Measurements from ENCODE around the gene IFRD2. TPM values are rescaled to one million over a fixed set of nuclear protein-coding genes. Genes with fewer than 3 reads are reported as not detected.

Gene IFRD2
- total RNA-seq, 4 donors from 2014 or later: 63.9 to 96.5 (median 88.4) TPM

DNA sequence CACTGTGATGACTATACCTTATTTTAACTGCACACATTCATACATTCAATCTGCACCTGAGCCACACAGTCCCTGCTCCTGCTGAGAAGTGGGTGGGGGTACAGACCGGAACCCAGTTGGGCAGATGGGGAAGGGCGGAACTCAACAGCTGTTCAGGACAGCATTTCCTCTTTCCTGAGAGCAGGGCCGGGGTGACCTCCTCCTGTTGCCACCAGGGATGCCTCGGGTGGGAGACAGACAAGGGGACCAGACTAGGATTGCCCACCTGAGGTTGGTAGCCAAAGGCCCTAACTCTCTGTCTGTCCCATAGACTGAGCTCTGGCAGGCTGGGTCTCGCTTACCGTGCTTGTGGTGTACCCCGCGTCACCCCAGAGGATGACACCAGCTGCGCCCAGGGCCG is 26.4 kb upstream of the IFRD2 start:
- no peak for TF ChIP-seq POLR2A (IDR thresholded peaks at IDR 0.05)
- TF ChIP-seq, protein P1, sequence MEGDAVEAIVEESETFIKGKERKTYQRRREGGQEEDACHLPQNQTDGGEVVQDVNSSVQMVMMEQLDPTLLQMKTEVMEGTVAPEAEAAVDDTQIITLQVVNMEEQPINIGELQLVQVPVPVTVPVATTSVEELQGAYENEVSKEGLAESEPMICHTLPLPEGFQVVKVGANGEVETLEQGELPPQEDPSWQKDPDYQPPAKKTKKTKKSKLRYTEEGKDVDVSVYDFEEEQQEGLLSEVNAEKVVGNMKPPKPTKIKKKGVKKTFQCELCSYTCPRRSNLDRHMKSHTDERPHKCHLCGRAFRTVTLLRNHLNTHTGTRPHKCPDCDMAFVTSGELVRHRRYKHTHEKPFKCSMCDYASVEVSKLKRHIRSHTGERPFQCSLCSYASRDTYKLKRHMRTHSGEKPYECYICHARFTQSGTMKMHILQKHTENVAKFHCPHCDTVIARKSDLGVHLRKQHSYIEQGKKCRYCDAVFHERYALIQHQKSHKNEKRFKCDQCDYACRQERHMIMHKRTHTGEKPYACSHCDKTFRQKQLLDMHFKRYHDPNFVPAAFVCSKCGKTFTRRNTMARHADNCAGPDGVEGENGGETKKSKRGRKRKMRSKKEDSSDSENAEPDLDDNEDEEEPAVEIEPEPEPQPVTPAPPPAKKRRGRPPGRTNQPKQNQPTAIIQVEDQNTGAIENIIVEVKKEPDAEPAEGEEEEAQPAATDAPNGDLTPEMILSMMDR (IDR thresholded peaks at IDR 0.05): no peak
- Histone ChIP-seq H3K4me1 (peaks cover 40 to 71% of the 10 kb centered on the region in 2 donors), H3K27ac (peak overlapping the region in 2 of 3 donors; percentile 73 to 98)

GRCh38 chr3:50318163-50318562 is 25.9 kb upstream of the IFRD2 start:
- Histone ChIP-seq H3K36me3 (peaks cover 7 to 21% of the 10 kb centered on the region in 2 donors), H3K9me3 (no peaks in the 10 kb centered on the region), H3K27ac (peak overlapping the region in 2 of 3 donors; percentile 73 to 98), H3K4me3 (replicated peaks in 1 of 3) (no peak overlapping the region), H3K4me1 (peaks cover 40 to 73% of the 10 kb centered on the region in 2 donors), H3K27me3 (no peaks in the 10 kb centered on the region)
- intact Hi-C loops (cut with DNase I): no loop called here
- no peak for DNase-seq
- WGBS, 2 donors: 76 to 100% methylated on average over 1 to 6 of the region's 11 CpGs
- no peak for TF ChIP-seq POLR2A (IDR thresholded peaks at IDR 0.05)
- TF ChIP-seq, protein P1 (IDR thresholded peaks at IDR 0.05): no peak

More for the DNA sequence above, 26.4 kb upstream of the IFRD2 start:
- Histone ChIP-seq H3K9me3 (no peaks in the 10 kb centered on the region), H3K27me3 (no peaks in the 10 kb centered on the region), H3K4me3 (replicated peaks in 1 of 3) (peak overlapping the region in 1 of 3 donors; percentile 4), H3K36me3 (peaks cover 7 to 21% of the 10 kb centered on the region in 2 donors)
- 68 to 81% methylated on average over 9 of the region's 10 CpGs for WGBS, 2 donors
- intact Hi-C loops (cut with DNase I): no loop called here
- no peak for DNase-seq

DNA sequence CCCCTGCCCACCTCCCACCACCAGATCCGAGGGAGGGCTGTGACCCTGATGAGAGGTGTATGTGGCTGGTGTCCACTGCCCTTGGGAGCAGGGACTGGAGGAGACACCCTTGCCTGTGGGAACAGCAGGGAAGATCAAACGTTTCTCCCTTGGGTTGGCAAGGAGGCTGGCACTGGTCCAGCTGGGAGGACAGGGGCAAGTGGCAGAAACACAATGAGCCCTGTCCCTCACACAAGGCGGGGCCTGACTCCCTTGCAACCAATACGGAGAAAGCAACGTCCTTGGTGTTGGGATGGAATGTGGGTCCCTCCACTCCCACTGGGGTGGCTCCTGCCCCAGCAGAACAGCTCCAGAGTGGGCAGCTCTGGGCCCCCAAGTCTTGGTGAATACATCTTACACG is 25.1 kb upstream of the IFRD2 start:
- DNase-seq: peak; percentile 44 to 48
- H3K9me3 ChIP-seq: no peaks in the 10 kb centered on the region
- intact Hi-C loops (cut with DNase I): no loop called here
- H3K36me3 ChIP-seq: peaks cover 7 to 21% of the 10 kb centered on the region in 2 donors
- TF ChIP-seq, protein P1 (IDR thresholded peaks at IDR 0.05): no peak
- no peak for TF ChIP-seq POLR2A (IDR thresholded peaks at IDR 0.05)
- H3K4me3 ChIP-seq (replicated peaks in 1 of 3): no peak overlapping the region
- H3K27me3 ChIP-seq: no peaks in the 10 kb centered on the region
- H3K4me1 ChIP-seq: peaks cover 40 to 72% of the 10 kb centered on the region in 2 donors
- 57 to 60% methylated on average over 2 to 6 of the region's 6 CpGs for WGBS, 2 donors
- H3K27ac ChIP-seq: peak overlapping the region; percentile 62 to 98 (median 73)

DNA sequence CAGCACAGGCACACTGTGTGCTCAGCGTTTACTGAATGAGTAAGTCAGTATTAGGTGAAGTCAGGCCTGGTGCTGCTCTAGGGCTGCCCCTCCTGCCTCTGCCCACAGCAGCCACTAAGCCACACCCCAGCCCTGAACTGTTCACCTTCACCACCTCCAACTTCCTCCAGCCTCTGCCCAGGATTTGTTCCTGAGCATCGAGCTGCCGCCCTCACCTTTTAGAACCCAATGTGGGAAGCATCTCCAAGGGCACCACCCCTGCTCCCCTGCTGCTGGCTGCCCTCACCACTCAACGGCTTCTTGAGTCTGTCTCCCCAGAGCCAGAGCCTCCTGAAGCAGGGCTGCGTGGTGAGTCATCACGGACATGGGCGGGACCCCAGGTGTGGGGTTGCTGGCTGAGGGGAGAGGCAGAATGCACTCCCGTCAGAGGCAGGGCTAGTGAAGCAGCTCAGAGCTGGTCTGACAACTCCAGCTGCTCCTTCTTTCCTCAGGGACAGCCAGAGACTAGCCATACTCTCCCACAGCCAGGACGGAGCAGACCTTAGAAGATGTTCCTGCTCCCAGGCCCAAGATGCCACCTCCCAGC is 24.5 kb upstream of the IFRD2 start:
- 48 to 53% methylated on average over 4 to 8 of the region's 9 CpGs for WGBS, 2 donors
- Histone ChIP-seq H3K27ac (peak overlapping the region; percentile 62 to 98 (median 73)), H3K4me1 (peaks cover 36 to 66% of the 10 kb centered on the region in 2 donors), H3K36me3 (peaks cover 7 to 21% of the 10 kb centered on the region in 2 donors), H3K27me3 (no peaks in the 10 kb centered on the region), H3K4me3 (replicated peaks in 1 of 3) (no peak overlapping the region), H3K9me3 (no peaks in the 10 kb centered on the region)
- TF ChIP-seq, protein P1 (IDR thresholded peaks at IDR 0.05): no peak
- peak; percentile 43 to 60 for TF ChIP-seq POLR2A (IDR thresholded peaks at IDR 0.05)
- DNase-seq: peak; percentile 91
- intact Hi-C loops (cut with DNase I): no loop called here

GRCh38 chr3:50314816-50315215 is 22.6 kb upstream of the IFRD2 start:
- no peak overlapping the region for H3K4me3 ChIP-seq (replicated peaks in 1 of 3)
- intact Hi-C loops (cut with DNase I): no loop called here
- no peaks in the 10 kb centered on the region for H3K9me3 ChIP-seq
- H3K27ac ChIP-seq: peak overlapping the region in 2 of 3 donors; percentile 38 to 52
- no peak for DNase-seq
- H3K27me3 ChIP-seq: no peaks in the 10 kb centered on the region
- WGBS, 2 donors: 100% methylated on average over 4 of the region's 4 CpGs
- no peak for TF ChIP-seq POLR2A (IDR thresholded peaks at IDR 0.05)
- TF ChIP-seq, protein P1 (IDR thresholded peaks at IDR 0.05): no peak
- peaks cover 27 to 67% of the 10 kb centered on the region in 2 donors for H3K4me1 ChIP-seq
- H3K36me3 ChIP-seq: peaks cover 7 to 21% of the 10 kb centered on the region in 2 donors
